ENCODE data around the gene TRAPPC3.

TRAPPC3 gene

GRCh38 chr1:36099681-36100341 lies 49.5 kb downstream of the TRAPPC3 start:
- DNase-seq (ENCODE audit: extremely low read depth, insufficient read length) = peak; percentile 75
- H3K36me3 ChIP-seq (ENCODE audit: control insufficient read depth, insufficient read depth, low read length) = peaks cover 6% of the 10 kb centered on the region
- H3K4me3 ChIP-seq (replicated peaks; ENCODE audit: low read depth, low read length) = peak overlapping the region; percentile 26; the same call in 1 of the 2 replicates
- peak; percentile 85 for TF ChIP-seq CTCF (IDR thresholded peaks at IDR 0.05; ENCODE audit: insufficient read depth, low read length, poor library complexity, severe bottlenecking)
- no peaks in the 10 kb centered on the region for H3K27me3 ChIP-seq (replicated peaks; ENCODE audit: control insufficient read depth, insufficient read depth, low read length)

GRCh38 chr1:36098650-36099365 lies 50.5 kb downstream of the TRAPPC3 start:
- Histone ChIP-seq H3K27me3 (replicated peaks; ENCODE audit: control insufficient read depth, insufficient read depth, low read length) (no peaks in the 10 kb centered on the region), H3K36me3 (ENCODE audit: control insufficient read depth, insufficient read depth, low read length) (peaks cover 14% of the 10 kb centered on the region), H3K4me3 (replicated peaks; ENCODE audit: low read depth, low read length) (no peak overlapping the region)
- no peak for DNase-seq (ENCODE audit: extremely low read depth, insufficient read length)
- no peak for TF ChIP-seq CTCF (IDR thresholded peaks at IDR 0.05; ENCODE audit: insufficient read depth, low read length, poor library complexity, severe bottlenecking)

GRCh38 chr1:36097693-36098585 lies 51.3 kb downstream of the TRAPPC3 start:
- DNase-seq (ENCODE audit: extremely low read depth, insufficient read length) = no peak
- no peak overlapping the region for H3K4me3 ChIP-seq (replicated peaks; ENCODE audit: low read depth, low read length)
- TF ChIP-seq CTCF (IDR thresholded peaks at IDR 0.05; ENCODE audit: insufficient read depth, low read length, poor library complexity, severe bottlenecking) = no peak

GRCh38 chr1:36096500-36097432 lies 52.5 kb downstream of the TRAPPC3 start:
- no peak for DNase-seq (ENCODE audit: extremely low read depth, insufficient read length)
- no peaks in the 10 kb centered on the region for H3K27me3 ChIP-seq (replicated peaks; ENCODE audit: control insufficient read depth, insufficient read depth, low read length)
- H3K36me3 ChIP-seq (ENCODE audit: control insufficient read depth, insufficient read depth, low read length) = peaks cover 32% of the 10 kb centered on the region
- peak; percentile 15 for TF ChIP-seq CTCF (IDR thresholded peaks at IDR 0.05; ENCODE audit: insufficient read depth, low read length, poor library complexity, severe bottlenecking)
- no peak overlapping the region for H3K4me3 ChIP-seq (replicated peaks; ENCODE audit: low read depth, low read length)

More at GRCh38 chr1:36097693-36098585, 51.3 kb downstream of the TRAPPC3 start:
- H3K36me3 ChIP-seq (ENCODE audit: control insufficient read depth, insufficient read depth, low read length) = peaks cover 22% of the 10 kb centered on the region
- H3K27me3 ChIP-seq (replicated peaks; ENCODE audit: control insufficient read depth, insufficient read depth, low read length) = no peaks in the 10 kb centered on the region
